Omental fat pad (tissue), 4 donors: Measurements from ENCODE around the gene GH1. TPM values are rescaled to one million over a fixed set of nuclear protein-coding genes. Genes with fewer than 3 reads are reported as not detected.

Experiments used
- ATAC-seq: fragments of 150-250 bp; one replicate; pipeline ENCODE4 v1.9.1; 2016; ENCODE audit warnings: mild to moderate bottlenecking, moderate library complexity; ENCODE audit not compliant: low FRiP score
- DNase-seq: peaks from one replicate; pipeline ENCODE4 v3.0.0-alpha.2; 2019; ENCODE audit warnings: low spot score
- CTCF ChIP-seq, 3 donors: fragments of 450-650 bp; IDR thresholded peaks; one replicate each; pipeline ENCODE4 v1.5.1; 2016 to 2017; ENCODE audit warnings: antibody characterized with exemption in 3 of 3, mild to moderate bottlenecking in 3 of 3, moderate library complexity in 2 of 3
- total RNA-seq, 4 donors: library from RNA; depleted of rRNA; stranded (reverse); fragments of >200 nt; gene quantifications; one replicate each; pipeline ENCODE4 v1.1.0, GENCODE V29; 2016

GH1 gene
- total RNA-seq, 4 donors from 2014 or later, result not detected

- no peak for TF ChIP-seq CTCF (IDR thresholded peaks at IDR 0.05)
- DNase-seq, result no peak
- ATAC-seq, result no peak
These were observed 41.4 kb upstream of the GH1 start for GRCh38 chr17:63960006-63960405.

GRCh38 chr17:63956296-63956920 is 37.8 kb upstream of the GH1 start:
- TF ChIP-seq CTCF (IDR thresholded peaks at IDR 0.05), result no peak
- DNase-seq, result no peak
- ATAC-seq, result no peak

GRCh38 chr17:63955791-63956190 is 37.2 kb upstream of the GH1 start:
- no peak for ATAC-seq
- no peak for TF ChIP-seq CTCF (IDR thresholded peaks at IDR 0.05)
- DNase-seq, result no peak

- DNase-seq (no peak), ATAC-seq (no peak)
- no peak for TF ChIP-seq CTCF (IDR thresholded peaks at IDR 0.05)
These were observed 36.6 kb upstream of the GH1 start for GRCh38 chr17:63955232-63955631.

GRCh38 chr17:63954402-63955063 is 35.9 kb upstream of the GH1 start:
- DNase-seq (no peak), ATAC-seq (no peak)
- TF ChIP-seq CTCF (IDR thresholded peaks at IDR 0.05), result no peak

GRCh38 chr17:63950940-63951907 is 32.6 kb upstream of the GH1 start:
- ATAC-seq (no peak), DNase-seq (no peak)
- TF ChIP-seq CTCF (IDR thresholded peaks at IDR 0.05), result no peak
